Measurements from ENCODE around the gene ADCY7.
"Not testable (repeated sequence)": the region's sequence is repeated elsewhere in the genome, so short reads cannot be mapped to it uniquely, and the experiment has no call there.

The ADCY7 gene

GRCh38 chr16:50266337-50267091 is at the start of gene ADCY7:
Gene ADCY7 (plus strand): TSS chr16:50266551. CDS start chr16:50288180, 21,629 bp downstream.
- DNase-seq = peak in 1 of 3 experiments; percentile 10

GRCh38 chr16:50219402-50219975 is 46.9 kb upstream of the ADCY7 start:
- DNase-seq = no peak

- DNase-seq = no peak
Measured at GRCh38 chr16:50224286-50224685, 42.1 kb upstream of the ADCY7 start.

- no peak for DNase-seq
Measured at GRCh38 chr16:50227120-50227519, 39.2 kb upstream of the ADCY7 start.

DNA sequence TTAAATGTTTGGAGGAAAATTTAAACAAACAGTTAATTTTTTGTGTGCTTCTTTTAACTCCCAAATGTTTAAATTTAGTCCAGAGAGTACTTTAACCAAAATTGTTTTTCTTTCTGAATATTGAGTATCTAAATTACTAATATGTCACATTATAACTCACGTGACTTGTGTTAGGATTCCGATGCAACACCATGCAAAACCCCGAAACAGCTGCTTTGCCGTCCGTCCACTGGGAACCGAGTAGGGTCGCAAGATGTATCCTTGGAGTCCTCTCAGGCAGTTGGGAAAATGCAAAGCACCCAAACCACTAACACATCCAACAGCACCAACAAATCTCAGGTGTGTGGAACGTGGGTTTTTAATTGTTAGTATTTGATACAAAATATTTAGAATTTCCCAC is 38.7 kb upstream of the ADCY7 start:
- DNase-seq = no peak

DNA sequence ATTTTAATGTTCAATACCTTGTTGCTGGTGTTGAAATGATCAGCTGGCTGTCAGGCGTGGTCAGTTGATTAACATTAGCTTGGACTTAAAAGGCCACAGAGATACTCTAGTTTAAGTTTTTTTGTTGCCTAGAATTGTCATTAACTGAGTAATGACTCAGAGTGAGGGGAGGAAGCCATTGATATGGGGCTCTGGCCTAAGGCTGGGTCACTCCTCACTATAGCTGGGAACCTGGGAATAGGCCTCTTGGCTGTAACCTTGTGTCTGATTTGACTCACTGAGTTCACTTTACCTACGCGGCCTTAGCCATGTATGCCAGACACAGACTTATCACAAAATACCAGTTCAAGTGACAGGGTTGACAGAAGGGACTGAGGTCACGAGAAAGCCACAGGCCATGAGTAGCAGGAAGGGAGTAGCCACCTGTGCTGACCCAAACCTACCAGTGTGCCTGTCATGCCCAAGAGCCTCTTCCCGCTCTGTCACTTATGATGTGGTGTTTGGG is 37.9 kb upstream of the ADCY7 start:
- DNase-seq = no peak

GRCh38 chr16:50229149-50229726 is 37.1 kb upstream of the ADCY7 start:
- no peak for DNase-seq

GRCh38 chr16:50234771-50235556 is 31.4 kb upstream of the ADCY7 start:
- DNase-seq = no peak

DNA sequence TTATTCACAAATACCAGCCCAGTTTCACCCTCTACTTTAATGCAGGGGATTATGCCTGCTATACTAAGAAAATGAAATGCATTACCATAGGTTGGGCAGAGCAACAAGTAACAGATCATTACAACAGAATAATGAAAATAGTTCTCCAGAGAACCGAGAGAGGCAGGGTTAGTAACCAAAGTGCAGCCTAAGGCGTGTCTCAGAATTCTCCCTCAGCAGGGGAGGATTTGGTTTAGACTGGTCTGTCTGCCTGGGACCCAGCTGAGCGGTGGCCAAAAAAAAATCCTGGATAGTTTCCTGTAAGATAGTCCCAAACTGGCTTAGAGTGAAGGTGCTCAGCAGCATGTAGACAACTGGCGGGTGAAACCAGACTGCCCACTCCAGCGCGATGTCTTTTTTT is 30.8 kb upstream of the ADCY7 start:
- no peak for DNase-seq

- no peak for DNase-seq
Measured at GRCh38 chr16:50238314-50238713, 28.0 kb upstream of the ADCY7 start.

GRCh38 chr16:50238868-50239301 is 27.5 kb upstream of the ADCY7 start:
- peak; percentile 44 to 80 (median 75) for DNase-seq

DNA sequence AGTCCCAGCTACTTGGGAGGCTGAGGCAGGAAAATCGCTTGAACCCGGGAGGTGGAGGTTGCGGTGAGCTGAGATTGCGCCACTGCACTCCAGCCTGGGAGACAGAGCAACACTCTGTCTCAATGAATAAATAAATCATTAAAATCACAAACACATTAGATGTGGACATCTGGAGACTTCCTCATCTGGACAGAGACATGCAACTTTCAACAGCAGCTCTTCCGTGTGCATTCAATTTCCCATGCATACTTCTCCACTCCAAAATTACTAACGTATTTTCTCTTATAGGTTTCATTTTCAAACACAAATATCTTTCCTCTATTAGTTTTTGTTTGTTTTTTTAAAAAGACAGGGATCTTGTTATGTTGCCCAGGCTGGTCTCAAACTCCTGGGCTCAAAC is 23.3 kb upstream of the ADCY7 start:
- not testable (repeated sequence) for DNase-seq

- DNase-seq = no peak
Measured at GRCh38 chr16:50244140-50244503, 22.2 kb upstream of the ADCY7 start.

DNA sequence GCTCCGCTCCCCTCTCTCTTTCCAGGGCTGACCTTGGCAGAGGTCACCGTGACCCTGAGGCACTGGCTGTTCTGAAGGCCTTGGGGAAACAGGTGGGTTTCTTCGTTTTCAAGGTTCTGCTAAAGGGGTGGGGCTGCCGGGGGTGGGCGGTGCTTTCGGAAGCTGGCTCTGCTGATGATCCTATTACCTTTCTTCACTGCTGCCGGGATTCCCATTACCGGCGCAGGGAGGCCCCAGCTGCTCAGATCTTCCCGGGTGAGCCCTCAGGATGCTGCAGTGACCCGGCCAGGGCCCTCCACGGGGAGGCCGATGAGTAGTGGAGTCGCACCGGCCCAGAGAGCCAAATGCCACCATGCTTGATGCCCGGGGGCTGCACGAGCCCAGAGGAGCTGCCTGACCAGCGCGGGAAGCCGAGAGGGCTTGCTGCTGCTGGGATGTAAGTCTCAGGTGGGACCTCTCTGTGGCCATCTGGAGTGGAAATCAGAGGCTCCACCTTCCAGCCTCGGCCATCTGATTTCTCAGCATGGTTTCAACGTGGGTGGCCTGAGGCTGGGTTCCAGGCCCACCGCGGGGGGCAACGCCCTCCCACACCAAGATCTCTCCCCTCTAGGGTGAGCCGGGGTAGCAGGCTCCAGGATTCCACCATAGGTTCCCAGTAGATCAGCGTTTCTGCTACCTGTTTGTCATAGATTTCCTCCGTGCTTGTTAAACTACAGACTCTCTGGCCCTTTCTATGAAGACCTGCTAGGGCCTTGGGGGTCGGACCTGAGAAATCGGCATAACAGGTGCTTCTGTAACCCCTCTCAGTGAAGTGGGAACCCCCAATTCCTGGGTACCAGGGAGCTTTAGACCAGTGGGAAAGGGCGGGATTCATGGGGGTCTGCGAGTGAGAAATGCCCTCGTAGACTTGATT is 21.6 kb upstream of the ADCY7 start:
- no peak for DNase-seq

DNA sequence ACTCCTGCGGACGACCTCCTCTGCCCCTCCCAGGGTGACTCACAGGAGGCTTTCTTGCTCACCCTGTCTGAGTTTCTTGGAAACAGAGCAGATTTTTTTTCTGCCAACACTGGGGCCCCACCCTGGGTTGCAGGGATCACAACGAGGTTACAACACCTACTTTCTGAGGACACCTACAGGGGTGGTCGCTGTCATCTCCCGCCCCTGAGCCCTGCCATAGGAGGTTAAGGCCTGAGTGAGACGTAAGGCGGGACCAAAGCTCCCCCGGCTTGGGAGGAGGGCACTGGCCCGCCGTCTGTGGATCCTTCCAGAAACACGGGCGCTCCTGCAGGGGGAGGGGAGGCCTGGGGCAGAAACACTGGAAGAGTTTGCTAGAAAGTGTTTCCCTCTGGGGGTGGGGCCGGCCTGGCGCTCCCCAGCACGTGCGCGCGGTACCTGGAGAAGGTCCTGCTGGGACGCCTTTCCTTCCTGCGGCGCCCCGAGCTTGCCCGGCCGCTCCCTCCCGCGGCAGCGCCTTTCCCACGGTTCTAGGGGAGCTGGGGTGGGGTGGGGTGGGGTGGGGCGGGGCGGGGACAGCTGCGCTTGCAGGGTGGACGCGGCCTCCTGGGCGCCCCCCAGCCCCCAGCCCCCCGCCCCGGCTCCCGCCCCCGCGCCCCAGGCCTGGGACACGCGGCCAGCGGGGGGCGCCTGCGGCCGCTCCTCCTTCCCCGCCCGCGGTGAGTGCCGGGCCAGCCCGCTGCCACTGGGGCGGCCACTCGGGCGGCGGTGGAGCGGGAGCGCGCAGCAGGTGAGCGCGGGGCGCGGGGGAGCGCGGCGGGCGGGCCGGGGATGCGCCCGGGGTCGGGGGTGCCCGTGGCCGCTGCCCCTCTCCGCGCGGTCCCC is 20.7 kb upstream of the ADCY7 start:
- peak; percentile 4 to 23 (median 21) for DNase-seq

DNA sequence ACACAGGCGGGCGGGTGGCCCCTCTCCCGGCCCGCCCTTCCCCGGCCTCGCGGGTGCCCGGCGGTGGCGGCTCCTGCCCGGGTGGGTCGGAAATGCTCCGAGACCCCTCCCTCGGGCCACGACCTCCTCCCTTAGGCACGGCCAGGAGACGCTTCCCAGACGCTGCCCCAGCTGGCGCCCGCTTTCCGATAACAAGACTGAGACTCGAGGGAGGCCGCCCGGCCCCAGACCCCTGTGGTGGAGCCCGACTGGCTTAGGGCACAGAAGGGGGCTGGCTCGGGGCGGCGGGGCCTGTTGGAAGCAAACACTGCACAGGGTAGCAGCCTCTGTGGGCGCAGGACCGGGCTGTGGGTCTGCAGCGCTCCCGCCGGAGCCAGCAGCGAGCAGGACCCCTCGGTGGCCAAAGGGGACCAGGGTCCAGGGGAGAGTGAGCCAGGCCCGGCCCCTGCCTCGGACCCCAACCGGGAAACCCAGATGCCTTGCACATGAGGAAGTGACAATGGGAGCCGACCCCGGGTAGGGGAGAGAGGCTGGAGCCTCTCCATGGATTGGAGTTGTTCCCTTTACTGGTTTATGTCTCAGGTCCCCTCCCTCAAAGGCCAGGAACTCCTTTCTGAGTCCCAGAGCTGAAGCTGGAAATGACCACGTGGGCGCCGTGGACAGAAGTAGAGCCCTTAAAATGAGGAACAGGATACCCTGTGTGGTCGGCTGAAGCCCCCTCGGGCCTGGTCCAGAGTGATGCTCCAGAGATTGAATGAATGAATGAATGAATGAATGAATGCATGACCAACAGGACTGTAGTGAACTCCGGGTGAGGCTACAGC is 19.8 kb upstream of the ADCY7 start:
- DNase-seq = peak in 2 of 3 experiments; percentile 11 to 17

DNA sequence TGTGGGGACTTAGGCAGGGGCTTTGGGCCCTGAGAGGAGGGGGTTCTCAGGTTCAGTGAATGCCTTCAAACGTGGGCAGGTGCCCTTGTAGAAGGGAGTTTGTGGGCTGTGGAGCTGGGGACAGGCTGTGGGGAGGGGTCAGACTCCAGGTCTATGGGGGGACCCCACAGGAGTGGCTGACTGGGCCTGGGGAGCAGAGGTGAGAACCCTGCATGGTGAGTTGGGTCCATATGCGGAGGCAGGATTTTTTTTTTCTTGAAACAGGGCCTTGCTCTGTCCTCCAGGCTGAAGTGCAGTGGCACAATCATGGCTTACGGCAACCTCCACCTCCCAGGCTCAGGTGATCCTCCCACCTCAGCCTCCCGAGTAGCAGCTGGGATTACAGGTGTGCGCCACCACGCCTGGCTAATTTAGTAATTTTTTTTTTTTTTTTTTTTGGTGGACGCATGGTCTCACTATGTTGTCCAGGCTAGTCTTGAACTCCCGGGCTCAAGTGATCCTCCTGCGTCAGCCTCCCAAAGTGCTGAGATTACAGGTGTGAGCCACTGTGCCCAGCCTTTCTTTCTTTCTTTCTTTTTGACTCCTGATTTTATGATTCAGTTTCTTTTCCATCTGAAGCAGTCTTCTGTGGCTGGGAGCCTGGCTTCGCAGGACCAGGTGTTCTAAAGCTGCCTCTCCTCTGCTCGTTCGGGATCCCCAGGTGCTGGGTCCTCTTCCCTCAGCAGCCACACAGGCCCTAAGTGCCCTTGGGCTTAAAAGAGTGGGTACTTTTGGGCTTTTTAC is 19.0 kb upstream of the ADCY7 start:
- DNase-seq = no peak

DNA sequence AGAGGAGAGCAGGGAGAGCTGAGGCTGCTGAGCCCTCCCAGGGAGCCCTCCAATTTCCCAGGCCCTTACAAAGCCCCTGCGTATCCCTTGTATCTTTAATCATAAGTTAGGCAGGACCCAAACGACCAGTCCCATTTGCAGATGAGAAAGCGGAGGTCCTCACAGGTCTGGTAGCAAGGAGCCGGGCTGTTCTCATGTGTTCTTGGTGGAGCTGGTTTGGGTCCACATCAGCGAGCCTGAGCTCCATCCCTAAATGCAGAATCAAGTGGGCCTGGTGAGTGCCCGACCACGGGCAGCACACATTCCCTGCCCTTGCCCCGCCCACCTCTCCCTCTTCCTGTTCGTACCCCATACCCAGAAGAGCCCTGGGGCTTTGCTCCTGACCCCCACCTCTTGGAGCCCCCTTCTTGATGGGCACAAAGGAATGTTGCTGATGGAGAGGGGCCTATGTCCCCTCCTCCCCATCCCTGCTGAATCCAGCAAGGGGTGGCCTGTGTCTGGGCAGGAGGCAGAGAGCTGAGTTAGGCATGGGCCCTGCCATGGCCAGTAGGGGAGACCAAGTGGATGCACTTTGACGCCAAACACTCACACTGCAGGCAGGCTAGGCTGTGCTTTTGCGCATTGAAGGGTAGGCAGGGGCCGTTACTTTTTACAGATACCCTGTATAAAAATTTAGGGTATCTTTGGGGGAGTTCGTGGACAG is 18.3 kb upstream of the ADCY7 start:
- no peak for DNase-seq

DNA sequence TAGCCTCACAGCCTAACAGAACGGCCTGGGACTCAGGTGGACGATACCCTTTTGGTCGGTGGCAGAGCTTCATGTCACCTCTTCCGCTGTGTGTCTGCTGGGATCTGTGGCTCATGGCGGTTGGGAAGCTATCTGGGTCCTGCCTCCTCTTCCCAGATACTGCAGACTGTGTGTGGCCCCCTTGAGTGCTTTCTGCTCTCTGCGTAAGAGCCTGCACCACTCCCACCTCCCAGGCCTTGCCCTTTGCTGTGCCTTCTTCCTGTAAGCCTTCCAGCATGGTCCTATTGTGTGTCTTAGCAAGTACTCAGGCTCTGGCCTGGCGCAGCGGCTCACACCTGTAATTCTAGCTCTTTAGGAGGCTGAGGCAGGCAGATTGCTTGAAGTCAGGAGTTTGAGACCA is 17.5 kb upstream of the ADCY7 start:
- DNase-seq = no peak

Measured in NCI-H1417 (cell line).